Breast epithelium (tissue), 4 donors: Measurements from ENCODE around the gene NGB. TPM values are rescaled to one million over a fixed set of nuclear protein-coding genes. Genes with fewer than 3 reads are reported as not detected.

Experiments
- DNase-seq, 2 donors: peaks; one replicate each; pipeline ENCODE4 v3.0.0-alpha.2; 2019; ENCODE audit warnings: low spot score in 2 of 2
- H3K27ac ChIP-seq, 2 donors: fragments of 200-600 bp; sonication (generic) in 1 of 2; one replicate each; pipeline ENCODE4 v1.5.1; 2016 to 2019; ENCODE audit warnings: mild to moderate bottlenecking in 1 of 2
- H3K27me3 ChIP-seq, 2 donors: fragments of 200-600 bp; sonication (generic) in 1 of 2; one replicate each; pipeline versions ENCODE4 v1.5.1 to v1.6.0; 2017 to 2019; ENCODE audit warnings: control low read depth in 1 of 2, mild to moderate bottlenecking in 1 of 2
- H3K36me3 ChIP-seq: fragments of 200-600 bp; one replicate; pipeline ENCODE4 v1.5.1; 2019
- H3K4me1 ChIP-seq, 2 donors: fragments of 200-600 bp; sonication (generic); one replicate each; pipeline ENCODE4 v1.5.1; 2016 to 2019; ENCODE audit warnings: control low read depth in 1 of 2
- H3K4me3 ChIP-seq, 3 donors: fragments of 200-600 bp; sonication (generic); 1 replicate in 2 of 3; 2 replicates in 1 of 3; pipeline ENCODE4 v1.5.1; 2016 to 2019; ENCODE audit warnings: mild to moderate bottlenecking in 3 of 3, moderate library complexity in 2 of 3
- H3K9me3 ChIP-seq, 2 donors: fragments of 200-600 bp; sonication (generic) in 1 of 2; one replicate each; pipeline ENCODE4 v1.5.1; 2016 to 2019; ENCODE audit warnings: control low read depth in 1 of 2
- POLR2A ChIP-seq: fragments of 450-650 bp; IDR thresholded peaks from one replicate; pipeline ENCODE4 v1.6.1; 2016; ENCODE audit warnings: antibody characterized with exemption, mild to moderate bottlenecking, moderate library complexity
- POLR2AphosphoS5 ChIP-seq, 3 donors: sonication (generic); formaldehyde crosslinking; IDR thresholded peaks; one replicate each; pipeline ENCODE4 v1.6.1; 2017; ENCODE audit warnings: antibody characterized with exemption in 3 of 3
- intact Hi-C: fragments of 100-400 bp; cut with DNase I; formaldehyde crosslinking; loops from one replicate; pipeline ENCODE4 v1.15.1; 2023; ENCODE audit warnings: low total_unique reads
- total RNA-seq, 3 donors: library from RNA; depleted of rRNA; stranded (reverse); fragments of >200 nt; gene quantifications; one replicate each; pipeline ENCODE4 v1.1.0, GENCODE V29; 2016
- TF ChIP-seq, protein P1 (sequence below), 3 donors: fragments of 450-650 bp; IDR thresholded peaks; one replicate each; pipeline ENCODE4 v1.5.1; 2016 to 2017; ENCODE audit warnings: antibody characterized with exemption in 3 of 3, mild to moderate bottlenecking in 3 of 3, moderate library complexity in 3 of 3

Gene NGB
- total RNA-seq, 3 donors from 2014 or later: not detected

DNA sequence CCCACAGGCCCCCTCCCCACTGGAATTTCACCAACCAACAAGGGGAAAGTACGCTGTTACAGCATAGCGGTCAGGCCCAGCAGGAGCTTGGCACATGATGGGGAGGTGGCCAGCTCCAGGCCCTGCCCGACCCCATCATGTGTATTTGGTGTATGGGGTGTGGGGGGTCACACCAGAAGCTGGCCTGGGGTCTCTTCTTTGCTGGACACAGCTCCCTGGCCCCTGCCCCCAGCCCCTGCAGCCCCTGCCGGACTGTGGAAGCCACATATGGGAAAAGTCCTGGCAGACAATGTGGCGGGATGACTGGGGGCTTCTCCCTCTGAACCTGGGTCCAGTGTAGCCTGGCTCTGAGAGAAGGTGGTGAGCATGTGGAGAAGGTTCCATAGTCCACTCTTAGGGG, 12.4 kb downstream of the NGB start:
- H3K27me3 ChIP-seq: no peaks in the 10 kb centered on the region
- H3K4me3 ChIP-seq: no peak overlapping the region
- intact Hi-C loops: no loop called here
- DNase-seq: no peak
- H3K27ac ChIP-seq: no peak overlapping the region
- no peaks in the 10 kb centered on the region for H3K36me3 ChIP-seq
- TF ChIP-seq POLR2AphosphoS5 (IDR thresholded peaks at IDR 0.05) (no peak), POLR2A (no peak)
- TF ChIP-seq, protein P1, sequence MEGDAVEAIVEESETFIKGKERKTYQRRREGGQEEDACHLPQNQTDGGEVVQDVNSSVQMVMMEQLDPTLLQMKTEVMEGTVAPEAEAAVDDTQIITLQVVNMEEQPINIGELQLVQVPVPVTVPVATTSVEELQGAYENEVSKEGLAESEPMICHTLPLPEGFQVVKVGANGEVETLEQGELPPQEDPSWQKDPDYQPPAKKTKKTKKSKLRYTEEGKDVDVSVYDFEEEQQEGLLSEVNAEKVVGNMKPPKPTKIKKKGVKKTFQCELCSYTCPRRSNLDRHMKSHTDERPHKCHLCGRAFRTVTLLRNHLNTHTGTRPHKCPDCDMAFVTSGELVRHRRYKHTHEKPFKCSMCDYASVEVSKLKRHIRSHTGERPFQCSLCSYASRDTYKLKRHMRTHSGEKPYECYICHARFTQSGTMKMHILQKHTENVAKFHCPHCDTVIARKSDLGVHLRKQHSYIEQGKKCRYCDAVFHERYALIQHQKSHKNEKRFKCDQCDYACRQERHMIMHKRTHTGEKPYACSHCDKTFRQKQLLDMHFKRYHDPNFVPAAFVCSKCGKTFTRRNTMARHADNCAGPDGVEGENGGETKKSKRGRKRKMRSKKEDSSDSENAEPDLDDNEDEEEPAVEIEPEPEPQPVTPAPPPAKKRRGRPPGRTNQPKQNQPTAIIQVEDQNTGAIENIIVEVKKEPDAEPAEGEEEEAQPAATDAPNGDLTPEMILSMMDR (IDR thresholded peaks at IDR 0.05): no peak
- no peaks in the 10 kb centered on the region for H3K9me3 ChIP-seq
- no peaks in the 10 kb centered on the region for H3K4me1 ChIP-seq

DNA sequence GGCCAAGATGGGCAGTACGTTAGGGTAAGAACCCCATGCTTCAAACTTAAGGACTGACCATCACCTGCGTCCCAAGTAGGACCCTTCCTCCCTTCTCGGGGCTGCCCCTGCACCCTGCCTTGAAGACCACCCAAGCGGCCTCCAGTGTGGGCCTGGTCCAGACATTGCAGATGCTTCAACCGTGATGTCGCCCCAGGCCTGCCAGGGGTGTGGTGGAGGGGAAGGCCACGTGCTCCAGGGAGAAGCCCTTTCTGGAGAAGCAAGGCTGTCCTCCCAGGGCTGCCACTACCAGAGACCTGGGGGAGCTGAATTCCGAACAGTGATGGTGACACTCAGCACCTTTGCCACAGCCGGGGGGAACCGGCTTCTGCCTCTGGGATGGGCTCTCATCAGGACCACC, 13.3 kb downstream of the NGB start:
- no peaks in the 10 kb centered on the region for H3K27me3 ChIP-seq
- intact Hi-C loops: no loop called here

DNA sequence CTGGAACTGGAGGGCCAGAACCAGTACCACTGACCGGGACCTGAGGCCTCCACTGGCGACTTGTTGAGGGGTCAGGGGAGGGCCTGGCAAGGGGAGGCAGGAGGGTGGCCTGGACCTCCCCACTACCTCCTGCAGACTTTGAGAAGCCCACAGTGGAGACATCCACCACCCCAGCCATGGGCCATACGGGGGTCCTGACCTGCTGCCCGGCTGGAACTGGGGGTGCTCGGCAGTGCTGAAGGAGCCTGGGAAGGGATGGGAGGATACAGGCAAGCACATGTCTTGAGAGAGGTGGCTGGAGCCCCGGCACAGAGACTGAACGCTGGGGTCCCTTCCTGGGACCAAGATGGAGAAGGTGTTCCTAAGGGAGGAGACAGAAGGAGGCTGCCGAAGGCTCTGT, 14.3 kb downstream of the NGB start:
- no peak for TF ChIP-seq POLR2AphosphoS5 (IDR thresholded peaks at IDR 0.05)
- TF ChIP-seq, protein P1 (IDR thresholded peaks at IDR 0.05): no peak
- TF ChIP-seq POLR2A: no peak
- Histone ChIP-seq H3K9me3 (no peaks in the 10 kb centered on the region), H3K36me3 (no peaks in the 10 kb centered on the region), H3K4me3 (no peak overlapping the region), H3K4me1 (no peaks in the 10 kb centered on the region), H3K27me3 (no peaks in the 10 kb centered on the region), H3K27ac (no peak overlapping the region)
- intact Hi-C loops: no loop called here
- no peak for DNase-seq

More for the DNA sequence above, 13.3 kb downstream of the NGB start:
- no peak overlapping the region for H3K27ac ChIP-seq
- no peaks in the 10 kb centered on the region for H3K36me3 ChIP-seq
- no peaks in the 10 kb centered on the region for H3K4me1 ChIP-seq
- H3K4me3 ChIP-seq: no peak overlapping the region
- H3K9me3 ChIP-seq: no peaks in the 10 kb centered on the region
- TF ChIP-seq POLR2AphosphoS5 (IDR thresholded peaks at IDR 0.05): no peak
- no peak for TF ChIP-seq POLR2A
- TF ChIP-seq, protein P1 (IDR thresholded peaks at IDR 0.05): no peak
- no peak for DNase-seq

DNA sequence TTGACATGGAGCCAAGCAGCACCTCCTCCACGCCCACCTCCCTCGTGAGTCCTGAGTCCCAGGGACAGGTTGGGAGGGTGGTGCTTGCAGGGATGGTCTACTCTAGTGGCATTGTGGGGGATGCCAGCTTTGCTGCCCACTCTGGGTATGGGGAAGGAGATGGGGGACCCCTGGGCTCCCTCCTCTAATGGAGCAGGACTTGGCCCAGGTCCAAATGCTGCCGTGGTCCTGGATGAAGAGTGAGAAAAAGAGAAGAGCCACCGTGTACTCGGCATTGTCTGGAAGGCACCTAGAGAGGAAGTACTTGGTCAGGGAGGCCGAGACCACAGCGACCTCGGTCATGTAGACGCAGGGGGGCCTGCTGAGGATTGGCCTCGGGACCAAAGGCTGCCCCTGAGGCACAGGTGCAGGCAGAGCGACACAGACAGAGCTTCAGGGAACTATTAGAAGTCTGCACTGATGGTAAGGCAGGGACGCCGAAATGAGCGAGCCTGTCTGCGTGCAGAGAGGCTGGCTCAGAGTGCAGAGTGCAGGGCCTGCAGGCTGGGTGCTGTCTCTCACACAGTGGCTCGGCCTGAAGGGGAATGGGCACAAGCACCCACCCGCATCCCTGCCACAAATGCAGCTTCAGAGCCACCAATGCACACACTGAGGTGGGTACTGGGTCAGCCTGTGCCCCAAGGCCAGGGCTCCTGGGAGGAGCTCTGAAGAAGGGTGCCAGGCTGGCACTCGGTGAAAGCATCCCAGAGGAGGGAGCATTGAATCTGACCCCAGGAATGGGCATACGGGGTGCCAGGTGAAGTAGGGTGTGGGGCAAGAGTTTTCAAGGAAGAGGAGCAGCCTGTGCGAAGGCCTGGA, 17.4 kb downstream of the NGB start:
- Histone ChIP-seq H3K4me1 (no peaks in the 10 kb centered on the region), H3K4me3 (no peak overlapping the region), H3K9me3 (no peaks in the 10 kb centered on the region), H3K36me3 (no peaks in the 10 kb centered on the region), H3K27me3 (no peaks in the 10 kb centered on the region), H3K27ac (no peak overlapping the region)
- TF ChIP-seq, protein P1 (IDR thresholded peaks at IDR 0.05): no peak
- no peak for TF ChIP-seq POLR2A
- no peak for TF ChIP-seq POLR2AphosphoS5 (IDR thresholded peaks at IDR 0.05)
- intact Hi-C loops: no loop called here
- DNase-seq: no peak

DNA sequence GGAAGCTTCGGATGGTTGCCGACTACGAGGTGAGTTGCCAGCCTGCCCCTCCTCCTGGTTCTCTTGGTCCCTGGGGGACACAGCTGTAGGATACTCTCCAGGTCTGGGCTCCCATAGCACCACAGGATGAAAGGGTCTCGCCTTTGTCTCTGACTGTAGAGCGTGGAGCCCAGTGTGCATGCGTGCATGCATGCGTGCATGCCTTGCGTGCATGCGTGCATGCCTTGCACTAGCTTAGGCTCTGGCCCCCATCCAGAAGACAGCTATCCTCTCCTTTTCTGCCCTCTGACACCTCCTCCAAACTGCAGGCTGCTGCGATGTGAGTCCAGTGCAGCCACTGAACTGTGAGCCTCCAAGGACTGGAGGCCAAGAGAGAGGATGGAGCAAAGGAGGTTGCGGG, 19.1 kb downstream of the NGB start:
- Histone ChIP-seq H3K9me3 (no peaks in the 10 kb centered on the region), H3K4me3 (no peak overlapping the region), H3K36me3 (no peaks in the 10 kb centered on the region), H3K4me1 (no peaks in the 10 kb centered on the region), H3K27ac (no peak overlapping the region), H3K27me3 (no peaks in the 10 kb centered on the region)
- DNase-seq: no peak
- TF ChIP-seq POLR2AphosphoS5 (IDR thresholded peaks at IDR 0.05) (no peak), POLR2A (no peak)
- TF ChIP-seq, protein P1 (IDR thresholded peaks at IDR 0.05): no peak
- intact Hi-C loops: no loop called here
